AG04450 (cell line): ENCODE data around the gene CD1D. TPM values are rescaled to one million over a fixed set of nuclear protein-coding genes. Genes with fewer than 3 reads are reported as not detected.

Source experiments
- CTCF ChIA-PET: fragments of 300-600, 350-600 bp; formaldehyde crosslinking; extraction: SDS; loops from one replicate; lab custom pipeline; 2022; ENCODE audit warnings: antibody characterized with exemption, inconsistent platforms; lab: Charles Lee
- POLR2A ChIA-PET: fragments of 350-600 bp; formaldehyde crosslinking; extraction: SDS; loops from one replicate; lab custom pipeline; 2021; ENCODE audit warnings: antibody characterized with exemption, inconsistent platforms; lab: Yijun Ruan, JAX
- DNase-seq: peaks from one replicate; pipeline ENCODE4 v3.0.0-alpha.2; 2011; ENCODE audit warnings: low read depth, low spot score
- H3K27ac ChIP-seq: one replicate; pipeline ENCODE4 v1.5.1; 2012; ENCODE audit warnings: low read depth, low read length, control low read depth
- H3K27me3 ChIP-seq: one replicate; pipeline ENCODE4 v1.6.0; 2012; ENCODE audit warnings: low read length; ENCODE audit not compliant: control insufficient read depth, insufficient read depth
- H3K4me3 ChIP-seq: 2 replicates; pipeline ENCODE4 v1.5.1; 2011; ENCODE audit warnings: mild to moderate bottlenecking, low read depth, low read length, control low read depth
- H3K9me3 ChIP-seq: 2 replicates; pipeline ENCODE4 v1.5.1; 2012; ENCODE audit warnings: low read length; ENCODE audit not compliant: control insufficient read depth, insufficient read depth
- polyA plus RNA-seq: library from polyadenylated mRNA; depleted of rRNA; stranded (reverse); fragments of >200 nt; gene quantifications from 2 replicates; pipeline ENCODE4 v1.2.3, GENCODE V29; 2011
- TF ChIP-seq, protein P1 (sequence below): IDR thresholded peaks from 2 replicates; pipeline ENCODE4 v1.5.1; 2011; ENCODE audit warnings: low read depth, low read length, control low read depth, inconsistent platforms

The CD1D gene
- polyA plus RNA-seq, 1 experiment: not detected

DNA sequence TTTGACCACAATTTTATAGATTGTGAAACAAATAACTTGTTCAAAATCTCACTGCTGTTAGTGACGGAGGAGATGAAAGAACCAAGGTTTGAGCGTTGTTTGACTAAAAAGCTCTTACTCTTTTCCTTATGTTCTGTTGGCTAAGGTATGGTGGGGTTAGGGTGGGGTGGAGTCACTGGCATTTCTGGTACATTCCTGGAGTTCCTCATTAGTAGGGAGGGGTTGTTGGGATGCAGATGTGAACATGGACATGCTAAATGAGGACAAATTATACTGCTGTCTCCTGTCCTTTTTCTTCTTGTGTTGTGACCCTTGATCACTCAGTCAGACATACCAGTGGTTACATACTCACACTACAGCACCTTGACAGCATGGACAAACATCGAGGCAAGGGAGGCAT is 26.2 kb upstream of the CD1D start:
- Histone ChIP-seq H3K27ac (no peak overlapping the region), H3K9me3 (no peaks in the 10 kb centered on the region), H3K4me3 (no peak overlapping the region), H3K27me3 (peaks cover 5% of the 10 kb centered on the region)
- POLR2A ChIA-PET: no interaction called here
- TF ChIP-seq, protein P1, sequence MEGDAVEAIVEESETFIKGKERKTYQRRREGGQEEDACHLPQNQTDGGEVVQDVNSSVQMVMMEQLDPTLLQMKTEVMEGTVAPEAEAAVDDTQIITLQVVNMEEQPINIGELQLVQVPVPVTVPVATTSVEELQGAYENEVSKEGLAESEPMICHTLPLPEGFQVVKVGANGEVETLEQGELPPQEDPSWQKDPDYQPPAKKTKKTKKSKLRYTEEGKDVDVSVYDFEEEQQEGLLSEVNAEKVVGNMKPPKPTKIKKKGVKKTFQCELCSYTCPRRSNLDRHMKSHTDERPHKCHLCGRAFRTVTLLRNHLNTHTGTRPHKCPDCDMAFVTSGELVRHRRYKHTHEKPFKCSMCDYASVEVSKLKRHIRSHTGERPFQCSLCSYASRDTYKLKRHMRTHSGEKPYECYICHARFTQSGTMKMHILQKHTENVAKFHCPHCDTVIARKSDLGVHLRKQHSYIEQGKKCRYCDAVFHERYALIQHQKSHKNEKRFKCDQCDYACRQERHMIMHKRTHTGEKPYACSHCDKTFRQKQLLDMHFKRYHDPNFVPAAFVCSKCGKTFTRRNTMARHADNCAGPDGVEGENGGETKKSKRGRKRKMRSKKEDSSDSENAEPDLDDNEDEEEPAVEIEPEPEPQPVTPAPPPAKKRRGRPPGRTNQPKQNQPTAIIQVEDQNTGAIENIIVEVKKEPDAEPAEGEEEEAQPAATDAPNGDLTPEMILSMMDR: no peak
- CTCF ChIA-PET: no interaction called here
- DNase-seq: no peak

DNA sequence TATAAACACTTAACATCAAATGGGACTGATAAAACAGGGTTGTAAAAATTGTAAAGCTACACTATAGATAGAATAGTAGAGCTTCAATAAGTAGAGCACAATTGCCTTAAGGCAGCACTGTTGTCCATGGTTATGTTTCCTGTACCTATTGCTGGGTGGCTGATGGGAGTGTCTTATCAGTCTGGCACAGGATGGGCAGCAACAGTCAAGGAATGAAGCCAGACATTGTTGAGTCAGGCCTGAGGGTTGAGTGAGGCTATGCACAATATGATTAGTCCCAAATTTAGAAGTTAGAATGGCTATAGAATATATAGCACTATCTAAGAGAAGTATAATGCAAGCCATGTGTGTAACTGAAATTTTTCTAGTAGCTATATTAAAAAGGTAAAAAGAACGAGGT is 25.0 kb upstream of the CD1D start:
- CTCF ChIA-PET: interaction anchor here (0.9 kb wide), 1 partner anchor 164 kb away, joined by 3 read pairs; no protein-coding TSS in a partner anchor
- POLR2A ChIA-PET: no interaction called here
- H3K4me3 ChIP-seq: no peak overlapping the region
- DNase-seq: no peak
- peaks cover 5% of the 10 kb centered on the region for H3K27me3 ChIP-seq
- H3K9me3 ChIP-seq: no peaks in the 10 kb centered on the region
- H3K27ac ChIP-seq: no peak overlapping the region
- TF ChIP-seq, protein P1: no peak

DNA sequence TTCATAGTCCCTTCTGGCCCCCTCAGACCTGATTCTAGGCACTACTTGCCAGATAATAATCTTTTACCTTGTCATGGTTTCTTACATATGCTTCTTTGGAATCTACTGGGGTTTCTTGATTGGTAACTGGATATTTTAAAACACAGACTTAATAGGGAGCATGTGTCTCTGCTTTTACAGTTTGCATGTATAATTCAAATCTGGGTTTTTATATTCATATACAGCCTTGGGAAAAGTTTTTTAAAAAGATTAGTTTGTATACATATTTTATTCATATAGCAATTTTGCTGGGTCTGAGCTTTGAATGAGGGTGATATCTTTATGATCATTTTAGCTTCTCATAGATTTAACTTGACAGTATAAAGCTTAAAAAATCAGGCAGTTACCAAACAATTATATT is 21.1 kb upstream of the CD1D start:
- Histone ChIP-seq H3K27ac (no peak overlapping the region), H3K27me3 (peaks cover 5% of the 10 kb centered on the region), H3K4me3 (no peak overlapping the region), H3K9me3 (no peaks in the 10 kb centered on the region)
- ChIA-PET CTCF (interaction anchor here (1.6 kb wide), 1 partner anchor 196 kb away, joined by 5 read pairs; no protein-coding TSS in a partner anchor), POLR2A (interaction anchor here (0.7 kb wide), 1 partner anchor 17 kb away, joined by 3 read pairs; no protein-coding TSS in a partner anchor)
- DNase-seq: no peak
- TF ChIP-seq, protein P1: no peak

DNA sequence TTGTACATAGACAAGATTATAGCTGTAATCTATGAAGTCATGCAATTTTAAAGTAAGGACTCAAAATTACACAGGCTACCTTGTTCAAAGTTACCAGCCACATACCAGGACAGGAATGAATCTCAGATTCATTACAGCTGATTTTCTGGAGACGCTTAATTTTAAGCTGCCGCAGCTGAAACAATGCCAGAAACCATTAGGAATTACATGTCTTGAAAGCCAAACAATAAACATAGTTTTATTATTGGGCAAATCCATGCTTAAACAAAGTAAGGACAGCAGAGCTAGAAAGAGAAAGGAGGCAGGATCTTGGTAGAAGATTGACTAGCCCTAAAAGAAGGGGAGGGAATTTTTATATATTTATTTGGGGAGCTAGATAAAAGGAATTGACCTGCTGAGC is 19.2 kb upstream of the CD1D start:
- H3K4me3 ChIP-seq: no peak overlapping the region
- no peaks in the 10 kb centered on the region for H3K9me3 ChIP-seq
- peaks cover 3% of the 10 kb centered on the region for H3K27me3 ChIP-seq
- DNase-seq: no peak
- CTCF ChIA-PET: no interaction called here
- TF ChIP-seq, protein P1: no peak
- POLR2A ChIA-PET: no interaction called here
- no peak overlapping the region for H3K27ac ChIP-seq

DNA sequence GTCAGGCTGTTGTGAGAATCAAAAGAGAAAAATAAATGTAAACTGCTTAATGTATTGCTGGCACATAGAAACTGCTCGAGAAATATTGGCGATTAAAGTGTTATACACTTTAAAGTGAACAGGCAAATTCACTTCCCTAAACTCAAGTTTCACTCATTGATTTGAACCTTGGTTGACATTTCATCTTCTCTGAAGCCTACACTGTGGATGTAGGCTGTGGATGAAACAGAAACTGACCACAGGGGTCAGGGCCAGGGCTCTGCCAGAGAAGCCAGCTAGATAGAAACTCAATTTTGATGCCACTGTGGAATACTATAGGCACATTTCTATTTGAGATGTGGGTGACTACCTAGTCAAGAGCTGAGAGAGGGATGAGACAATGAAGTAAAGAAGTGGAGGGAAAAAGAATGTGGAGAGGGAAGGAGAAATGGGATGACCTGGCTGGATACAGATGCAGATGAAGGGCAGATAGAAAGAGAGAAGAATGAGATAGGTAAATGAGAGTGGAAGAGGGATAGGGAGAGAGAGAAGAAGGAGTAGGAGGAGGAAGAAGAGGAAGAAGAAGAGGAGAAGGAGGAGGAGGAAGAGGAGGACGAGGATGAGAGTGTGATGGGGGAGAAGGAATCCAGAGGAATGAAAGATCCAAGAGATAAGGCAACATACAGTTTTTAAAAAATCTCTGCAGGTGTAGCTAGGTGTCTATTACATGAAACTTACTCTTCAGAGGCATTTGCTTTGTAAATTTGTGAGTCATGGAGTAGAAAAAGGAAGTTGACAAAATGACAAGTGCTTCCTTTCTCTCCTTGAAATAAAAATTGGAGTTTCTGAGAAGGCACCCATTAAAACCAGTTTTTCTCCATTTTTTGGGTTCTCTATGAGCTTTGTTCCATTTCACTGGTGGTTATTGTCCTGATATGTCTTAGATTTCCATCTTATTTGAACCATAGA is 17.4 kb upstream of the CD1D start:
- Histone ChIP-seq H3K9me3 (no peaks in the 10 kb centered on the region), H3K27ac (no peak overlapping the region), H3K4me3 (no peak overlapping the region), H3K27me3 (no peaks in the 10 kb centered on the region)
- TF ChIP-seq, protein P1: no peak
- CTCF ChIA-PET: no interaction called here
- POLR2A ChIA-PET: no interaction called here
- no peak for DNase-seq
